HG03159 (cell line): ENCODE data around the gene C9orf50.

ENCODE experiments used
- ATAC-seq: cut with Tn5 transposase; IDR thresholded peaks from one replicate; pipeline ENCODE4 v1.9.1; 2021; ENCODE audit warnings: mild to moderate bottlenecking, moderate library complexity; ENCODE audit not compliant: unreplicated experiment

C9orf50 gene

DNA sequence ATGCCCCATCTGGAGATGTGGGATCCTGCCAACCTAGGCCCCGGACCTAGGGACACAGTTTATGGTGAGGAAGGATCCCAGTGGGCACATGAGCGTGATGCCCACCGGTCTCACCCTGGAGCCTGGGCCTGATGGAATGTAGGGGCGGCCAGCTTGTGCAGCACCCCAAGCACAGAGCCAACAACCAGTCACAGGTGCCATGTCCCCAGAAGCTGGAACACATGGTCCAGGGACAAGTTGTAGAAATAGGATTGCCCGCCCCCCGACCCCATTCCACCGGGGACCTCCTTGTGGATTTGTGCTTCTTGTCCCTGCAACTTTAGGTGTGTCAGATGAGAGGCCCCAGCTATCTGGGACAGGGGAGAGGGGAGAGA is 48.9 kb downstream of the C9orf50 start:
- ATAC-seq = no peak

DNA sequence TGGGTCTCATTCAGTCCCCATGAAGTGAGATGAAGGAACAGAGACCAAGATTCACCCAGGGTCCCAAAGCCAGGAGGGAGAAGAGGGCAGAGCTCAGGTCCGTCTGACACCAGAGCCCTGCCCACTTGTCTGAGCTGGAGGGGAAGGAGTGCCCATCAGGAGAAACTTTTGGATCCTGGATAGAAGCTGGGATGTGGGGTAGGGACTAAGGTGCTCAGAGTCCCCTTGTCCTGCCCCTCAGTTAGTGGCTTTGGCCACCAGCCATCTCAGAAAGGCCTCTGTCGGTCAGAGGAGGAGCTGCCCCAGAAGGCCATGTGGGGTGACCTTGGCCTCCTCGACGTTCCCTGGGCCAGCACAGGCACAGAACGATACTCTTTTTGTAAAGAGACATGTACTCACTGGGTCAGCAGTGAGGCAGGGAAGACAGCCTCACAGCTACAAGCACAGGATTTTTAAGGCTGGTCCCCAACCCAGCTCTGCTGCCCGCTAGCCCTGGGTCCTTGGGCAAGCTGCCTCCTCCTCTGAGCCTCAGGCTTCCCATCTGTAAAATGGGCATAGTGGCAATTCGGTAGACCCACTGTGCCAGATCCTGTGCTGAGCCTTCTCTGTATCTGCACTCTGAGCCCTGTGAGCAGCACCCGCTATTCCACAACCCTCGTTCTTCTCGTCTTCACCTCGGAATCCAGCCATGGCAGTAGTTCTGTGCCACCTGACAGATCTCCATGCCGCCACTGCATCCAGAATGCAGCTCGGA is 49.4 kb downstream of the C9orf50 start:
- ATAC-seq = no peak

DNA sequence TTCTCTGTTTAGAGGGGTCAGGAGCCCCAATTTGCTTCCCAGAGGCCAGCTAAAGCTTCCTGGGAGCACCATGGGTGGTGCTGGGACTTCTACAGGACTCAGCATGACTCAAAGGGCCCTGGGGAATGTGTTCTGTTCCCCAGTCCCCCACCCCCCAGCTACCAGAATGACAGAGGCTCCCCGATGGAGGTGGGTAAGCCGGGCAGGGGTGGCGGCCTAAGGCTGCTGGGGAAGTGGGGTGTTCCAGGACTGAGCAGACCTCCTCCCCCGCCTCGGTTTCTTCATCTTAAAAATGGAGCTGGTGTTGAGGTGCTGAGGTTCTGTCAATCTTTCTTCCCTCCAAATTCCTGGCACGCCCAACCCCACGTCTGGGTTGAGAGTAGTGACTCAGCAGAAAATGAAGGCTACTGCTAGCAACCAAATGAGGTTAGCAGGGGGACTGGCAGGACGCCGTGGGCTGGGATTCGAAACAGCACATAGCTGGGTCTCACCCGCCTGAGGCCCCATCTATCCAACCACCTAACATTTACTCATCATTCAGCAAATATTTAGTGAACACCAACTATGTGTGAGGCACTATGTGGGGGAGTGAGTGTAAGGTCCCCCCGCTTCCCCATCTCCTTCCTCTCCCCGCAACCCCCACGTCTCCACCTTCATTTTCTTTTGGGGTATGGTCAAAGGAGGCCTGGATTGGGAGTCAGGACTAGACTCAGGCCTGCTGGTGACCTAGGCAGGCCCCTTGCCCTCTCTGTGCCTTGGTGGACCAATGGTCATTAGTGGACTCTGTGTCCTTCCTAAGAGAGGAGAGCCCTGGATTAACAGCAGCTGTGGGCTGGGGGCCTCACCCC is 50.2 kb downstream of the C9orf50 start:
- ATAC-seq = no peak

DNA sequence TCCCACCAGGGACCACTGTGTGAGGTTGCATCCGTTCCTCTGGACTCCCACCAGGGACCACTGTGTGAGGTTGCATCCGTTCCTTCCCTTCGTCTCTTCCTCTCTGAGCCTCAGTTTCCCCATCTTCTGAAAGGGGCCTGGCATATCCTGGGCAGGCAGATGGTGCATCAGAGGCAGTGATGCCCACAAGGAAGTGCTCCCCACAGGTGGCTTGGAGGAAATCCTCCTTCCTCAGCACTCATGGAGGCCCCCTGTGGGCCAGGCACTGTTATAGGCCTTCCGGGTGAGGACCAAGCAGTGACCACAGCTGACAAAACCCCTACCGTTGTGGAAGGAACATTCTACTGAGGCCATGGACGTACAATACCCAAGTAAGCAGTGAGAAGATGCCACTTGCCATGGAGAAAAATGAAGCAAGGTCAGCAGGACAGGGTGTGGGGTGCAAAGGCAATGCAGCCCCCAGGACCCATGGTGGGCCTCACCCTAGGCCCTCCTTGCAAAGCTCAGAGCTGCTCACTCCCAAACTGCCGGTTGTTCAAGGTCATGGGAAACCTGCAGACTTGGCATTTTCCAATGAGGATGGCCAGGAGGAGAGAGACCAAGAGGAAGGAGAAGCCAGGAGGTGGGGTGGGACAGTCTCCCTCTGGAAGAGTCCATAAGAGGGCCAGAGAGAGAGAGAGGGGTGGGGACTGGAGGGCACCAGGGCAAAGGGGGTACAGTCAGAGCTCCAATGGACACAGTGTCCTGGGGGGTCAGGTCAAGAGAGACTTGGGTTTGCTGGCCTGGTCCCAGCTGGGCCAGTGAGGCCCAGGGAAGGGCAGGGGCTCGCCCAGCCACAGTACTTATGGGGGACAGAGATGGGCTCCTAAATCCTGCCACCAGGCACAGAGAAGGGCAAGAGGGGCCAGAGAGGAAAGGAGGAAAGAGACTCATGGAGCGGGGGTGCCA is 51.1 kb downstream of the C9orf50 start:
- ATAC-seq = no peak

DNA sequence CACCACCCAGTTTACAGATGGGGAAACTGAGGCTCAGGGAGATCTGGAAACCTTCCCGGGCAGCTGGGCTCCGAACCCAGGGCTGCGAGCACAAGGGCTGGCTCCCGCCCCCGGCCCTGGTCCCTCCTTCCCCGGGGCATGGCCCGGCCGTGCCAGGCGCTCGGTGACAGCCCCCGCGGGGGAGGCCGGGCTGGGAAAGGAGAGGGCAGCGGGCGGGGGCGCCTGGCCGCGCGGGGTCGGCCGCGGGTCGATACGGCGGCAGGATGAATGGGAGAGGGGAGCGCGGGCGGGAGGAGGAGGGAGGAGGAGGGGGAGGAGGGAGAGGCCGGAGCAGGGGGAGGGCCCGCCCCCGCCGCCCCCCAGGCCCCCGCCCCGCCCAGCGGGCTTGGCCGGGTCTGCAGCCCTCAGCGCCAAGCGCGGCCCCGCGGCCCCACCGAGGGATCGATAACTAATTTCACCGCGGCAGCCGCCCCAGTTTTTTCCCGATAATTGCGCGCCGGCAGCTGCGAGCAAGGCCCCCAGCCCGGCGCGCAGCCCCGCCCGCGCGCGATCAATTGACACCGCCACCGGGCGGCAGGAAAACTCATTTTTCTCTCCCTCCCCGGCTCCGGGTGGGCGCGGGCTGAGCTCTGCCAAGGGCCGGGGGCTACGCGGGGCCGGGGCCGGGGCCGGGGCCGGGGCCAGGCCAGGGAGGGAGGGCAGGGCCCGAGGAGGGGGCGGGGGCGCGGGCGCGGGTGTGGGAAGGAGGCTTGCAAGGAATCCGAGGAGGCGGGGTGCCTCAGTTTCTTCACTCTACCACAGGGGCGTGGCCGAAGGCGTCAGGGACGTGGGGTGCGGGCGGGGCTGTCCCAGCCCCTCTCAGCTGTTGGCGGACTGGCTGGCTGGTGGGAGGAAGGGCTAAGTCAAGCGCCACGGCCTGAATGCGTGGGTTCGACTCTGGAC is 52.1 kb downstream of the C9orf50 start:
- ATAC-seq = no peak

DNA sequence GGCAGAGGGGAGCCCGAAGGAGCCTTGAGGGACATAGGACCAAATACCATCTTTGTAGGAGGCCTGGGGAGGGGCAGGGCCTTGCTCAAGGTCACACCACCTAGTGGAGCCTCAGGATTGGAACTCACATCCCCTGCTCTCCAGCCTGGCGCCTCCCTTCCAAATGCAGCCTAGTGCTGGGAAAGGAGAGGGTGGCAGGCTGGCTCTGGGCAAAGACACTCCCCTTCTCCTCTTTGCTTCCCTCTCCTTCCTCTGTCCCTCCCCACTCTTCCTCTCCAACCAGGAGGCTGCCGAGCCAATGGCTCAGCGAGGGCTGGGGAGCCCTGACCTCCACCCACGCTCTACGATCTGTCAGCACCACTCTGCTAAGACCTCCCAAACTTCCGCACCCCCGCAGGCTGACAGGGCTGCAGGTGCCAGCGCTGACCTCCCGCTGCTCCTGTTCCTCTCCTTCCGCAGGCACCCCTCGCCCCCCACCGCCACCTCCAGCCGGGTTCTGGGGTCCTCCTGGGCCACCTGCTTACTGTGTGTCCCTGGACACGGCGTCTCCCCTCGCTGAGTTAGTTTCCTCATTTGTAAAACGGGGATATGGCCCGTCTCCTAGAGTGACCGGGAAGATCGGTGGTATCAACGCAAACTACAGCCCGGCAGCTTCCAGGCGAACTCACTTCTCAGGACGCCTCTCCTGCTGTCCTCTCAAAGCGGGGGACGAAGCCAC is 52.9 kb downstream of the C9orf50 start:
- ATAC-seq = no peak

DNA sequence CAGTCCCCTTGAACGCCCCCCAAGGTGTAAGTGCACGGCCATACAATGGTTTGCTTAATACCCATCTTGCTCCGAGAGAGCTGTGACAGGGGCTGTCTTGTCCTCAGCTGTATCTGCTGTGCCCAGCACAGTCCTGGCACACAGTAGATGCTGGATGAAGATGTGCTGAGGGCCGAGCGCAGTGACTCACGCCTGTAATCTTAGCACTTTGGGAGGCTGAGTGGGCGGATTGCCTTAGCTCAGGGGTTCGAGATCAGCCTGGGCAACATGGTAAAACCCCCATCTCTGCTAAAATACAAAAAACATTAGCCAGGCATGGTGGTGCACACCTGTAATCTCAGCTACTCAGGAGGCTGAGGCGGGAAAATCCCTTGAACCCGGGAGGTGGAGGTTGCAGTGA is 53.6 kb downstream of the C9orf50 start:
- ATAC-seq = no peak

DNA sequence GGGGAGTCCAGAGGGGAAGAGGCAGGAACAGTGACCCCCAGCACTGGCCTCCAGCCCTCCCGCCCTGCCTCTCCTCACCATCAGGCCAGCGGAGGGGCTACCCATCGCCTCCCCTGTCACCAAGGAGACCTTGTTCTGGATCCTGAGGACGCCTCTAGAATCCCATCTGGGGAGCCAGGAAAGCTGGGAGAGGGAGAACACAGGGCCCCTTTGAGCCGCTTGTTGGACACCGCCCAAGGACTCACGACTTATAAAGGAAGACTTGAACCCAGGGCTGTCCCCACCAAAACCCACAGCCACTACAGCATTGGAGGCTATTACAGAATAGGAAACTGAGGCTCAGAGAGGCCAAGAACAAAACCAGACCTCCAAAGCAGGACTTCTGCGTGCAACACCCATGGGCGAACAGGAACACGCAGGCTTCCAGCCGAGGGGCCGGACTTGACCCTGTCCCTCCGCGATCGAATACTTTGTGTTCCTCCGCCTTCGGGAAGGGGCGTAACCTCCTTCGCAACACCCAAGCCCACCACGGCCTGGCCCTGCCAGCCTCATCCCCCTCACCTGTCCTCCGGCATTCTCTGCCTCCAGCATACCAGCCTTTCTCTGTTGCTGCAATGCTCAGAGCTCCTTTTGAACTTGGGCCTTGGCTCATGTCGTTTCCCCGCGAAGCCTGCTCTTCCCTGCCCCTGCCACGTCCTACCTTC is 54.2 kb downstream of the C9orf50 start:
- no peak for ATAC-seq

DNA sequence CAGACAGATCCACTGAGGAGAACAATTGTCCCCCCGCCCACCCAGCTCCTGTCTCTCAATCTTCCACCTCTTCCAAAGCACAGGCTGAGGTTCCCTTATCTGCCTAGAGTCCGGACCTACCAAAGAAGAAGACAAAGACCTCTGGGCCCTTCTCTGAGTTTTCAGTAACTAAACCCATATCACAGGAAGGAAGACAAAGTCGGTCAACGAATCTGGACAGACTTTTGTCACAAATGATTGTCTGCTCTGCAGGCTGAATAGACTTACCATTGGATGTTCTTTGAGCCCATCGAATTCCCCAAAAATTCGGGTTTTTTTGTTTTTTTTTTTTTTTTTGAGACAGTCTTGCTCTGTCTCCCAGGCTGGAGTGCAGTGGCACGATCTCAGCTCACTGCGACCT is 58.0 kb downstream of the C9orf50 start:
- no peak for ATAC-seq

DNA sequence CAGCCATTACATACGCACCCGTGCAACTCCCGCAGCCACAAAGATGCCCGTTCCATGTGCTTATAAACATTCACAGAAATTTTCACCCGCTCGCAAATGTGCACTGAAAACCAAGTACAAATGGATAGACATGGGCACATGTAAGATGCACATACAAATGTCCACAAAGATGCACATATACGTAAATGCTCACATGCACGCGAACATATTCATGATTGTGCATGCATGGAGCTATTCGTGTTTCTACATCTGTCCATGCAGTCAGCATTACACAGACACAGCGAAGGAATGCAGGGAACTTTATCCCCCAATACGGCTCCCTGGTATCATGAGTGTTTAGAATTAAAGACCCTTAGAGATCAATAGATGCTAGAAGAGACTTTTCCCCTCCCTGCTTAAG is 58.4 kb downstream of the C9orf50 start:
- ATAC-seq = no peak
